Femur (tissue), 1 donor: Measurements from ENCODE around the gene ADD1.

Source experiments
- DNase-seq: peaks from one replicate; pipeline ENCODE4 v3.0.0-alpha.2; 2017

The ADD1 gene

GRCh38 chr4:2804973-2805501 lies 38.6 kb upstream of the ADD1 start:
- no peak for DNase-seq

GRCh38 chr4:2805712-2806389 lies 37.8 kb upstream of the ADD1 start:
- peak; percentile 67 for DNase-seq

GRCh38 chr4:2806390-2807355 lies 37.0 kb upstream of the ADD1 start:
- DNase-seq, result peak; percentile 79

GRCh38 chr4:2807571-2807970 lies 36.1 kb upstream of the ADD1 start:
- DNase-seq, result no peak

GRCh38 chr4:2808001-2808400 lies 35.6 kb upstream of the ADD1 start:
- no peak for DNase-seq

GRCh38 chr4:2809610-2810180 lies 33.9 kb upstream of the ADD1 start:
- no peak for DNase-seq

GRCh38 chr4:2810388-2810787 lies 33.3 kb upstream of the ADD1 start:
- no peak for DNase-seq

GRCh38 chr4:2811830-2812611 lies 31.6 kb upstream of the ADD1 start:
- DNase-seq, result peak; percentile 85

GRCh38 chr4:2812612-2813354 lies 30.9 kb upstream of the ADD1 start:
- DNase-seq, result peak; percentile 45

GRCh38 chr4:2813446-2814405 lies 29.9 kb upstream of the ADD1 start:
- no peak for DNase-seq

- no peak for DNase-seq
These were observed 28.9 kb upstream of the ADD1 start for GRCh38 chr4:2814627-2815270.

GRCh38 chr4:2816401-2816954 lies 27.2 kb upstream of the ADD1 start:
- DNase-seq, result no peak

GRCh38 chr4:2817137-2817536 lies 26.5 kb upstream of the ADD1 start:
- DNase-seq, result no peak

- peak; percentile 45 for DNase-seq
These were observed 25.8 kb upstream of the ADD1 start for GRCh38 chr4:2817701-2818350.

- DNase-seq, result no peak
These were observed 25.2 kb upstream of the ADD1 start for GRCh38 chr4:2818351-2818939.

GRCh38 chr4:2819244-2820215 lies 24.1 kb upstream of the ADD1 start:
- DNase-seq, result no peak

GRCh38 chr4:2820216-2820982 lies 23.2 kb upstream of the ADD1 start:
- no peak for DNase-seq
